Panc1 (cell line): ENCODE results near the gene OAT. TPM values are rescaled to one million over a fixed set of nuclear protein-coding genes. Genes with fewer than 3 reads are reported as not detected.
A peak's percentile ranks its signal among the peaks of the same experiment; 100 is the strongest.

Source experiments
- ATAC-seq: fragments of 200-7000 bp; cut with Tn5 transposase; 2 replicates; pipeline ENCODE4 v1.9.1; 2020; ENCODE audit warnings: mild to moderate bottlenecking, moderate library complexity
- BruUV-seq: library from RNA; stranded (reverse); fragments of 400-500 nt; replicated peaks from 2 replicates; lab custom pipeline; 2021; lab: Mats Ljungman, UMichigan
- CTCF ChIA-PET: fragments of 300-600 bp; sonication (Branson Sonifier 250); formaldehyde crosslinking; loops from one replicate; lab custom pipeline; 2022; ENCODE audit warnings: antibody characterized with exemption; lab: Charles Lee
- POLR2A ChIA-PET: fragments of 300-600 bp; sonication (Branson Sonifier 250); formaldehyde crosslinking; loops from one replicate; lab custom pipeline; 2022; ENCODE audit warnings: antibody characterized with exemption; lab: Charles Lee
- DNase-seq: peaks from one replicate; pipeline ENCODE4 v3.0.0-alpha.2; 2010; ENCODE audit warnings: low read depth, low spot score
- H3K27ac ChIP-seq: 2 replicates; pipeline ENCODE4 v1.5.1; 2011; ENCODE audit warnings: mild to moderate bottlenecking, low read length, inconsistent platforms
- H3K27me3 ChIP-seq: fragments of 200-500 bp; sonication (Bioruptor generic); 2 replicates; pipeline ENCODE4 v1.6.0; 2014; ENCODE audit warnings: low read length, inconsistent platforms; ENCODE audit not compliant: control insufficient read depth, insufficient read depth
- H3K36me3 ChIP-seq: fragments of 200-500 bp; sonication (Bioruptor generic); 2 replicates; pipeline ENCODE4 v1.5.1; 2014; ENCODE audit warnings: inconsistent platforms, mild to moderate bottlenecking, low read length, moderate library complexity; ENCODE audit not compliant: control insufficient read depth, insufficient read depth
- H3K4me1 ChIP-seq: 2 replicates; pipeline ENCODE4 v1.5.1; 2011; ENCODE audit warnings: inconsistent platforms, mild to moderate bottlenecking, low read length, moderate library complexity; ENCODE audit not compliant: control insufficient read depth, insufficient read depth
- H3K4me3 ChIP-seq, 2 experiments: 2 replicates each; pipeline ENCODE4 v1.5.1; 2011 to 2012; ENCODE audit warnings: low read depth in 2 of 2, low read length in 2 of 2, mild to moderate bottlenecking in 2 of 2, inconsistent platforms in 1 of 2, moderate library complexity in 1 of 2
- H3K9me3 ChIP-seq: fragments of 200-500 bp; sonication (Bioruptor generic); 2 replicates; pipeline ENCODE4 v1.5.1; 2014; ENCODE audit warnings: low read depth, mild to moderate bottlenecking, inconsistent platforms, low read length, moderate library complexity; ENCODE audit not compliant: control insufficient read depth, insufficient read depth
- POLR2AphosphoS5 ChIP-seq: IDR thresholded peaks from 2 replicates; pipeline ENCODE4 v1.6.1; 2012; ENCODE audit warnings: mild to moderate bottlenecking, low read depth, low read length, moderate library complexity
- SIN3A ChIP-seq: IDR thresholded peaks from 2 replicates; pipeline ENCODE4 v1.6.1; 2012; ENCODE audit warnings: low read depth, mild to moderate bottlenecking, low read length, moderate library complexity, borderline replicate concordance; ENCODE audit not compliant: insufficient read depth
- TCF7L2 ChIP-seq: IDR thresholded peaks from 2 replicates; pipeline ENCODE4 v1.6.1; 2011; ENCODE audit warnings: mild to moderate bottlenecking, low read depth, low read length, inconsistent platforms
- in situ Hi-C: cut with HindIII; loops from 2 replicates; pipeline ENCODE4 v1.10.0; 2016; ENCODE audit warnings: low sequenced_read_pairs, low pct_unique_long_range_greater_than_20kb
- intact Hi-C: fragments of 100-400 bp; cut with micrococcal nuclease; formaldehyde crosslinking; loops from one replicate; pipeline ENCODE4 v1.10.0; 2022; ENCODE audit not compliant: unreplicated experiment
- total RNA-seq: library from RNA; stranded (reverse); gene quantifications from one replicate; pipeline ENCODE4 v1.2.1, GENCODE V29; 2021; ENCODE audit not compliant: unreplicated experiment
- TF ChIP-seq, protein P1 (sequence below), 2 experiments: IDR thresholded peaks; 2 replicates each; pipeline ENCODE4 v1.6.1; 2011 to 2012; ENCODE audit warnings: low read depth in 2 of 2, control low read depth in 1 of 2, low read length in 1 of 2, mild to moderate bottlenecking in 1 of 2, moderate library complexity in 1 of 2; ENCODE audit not compliant: insufficient read depth in 1 of 2
- TF ChIP-seq, protein P2 (sequence below): fragments of 450-650 bp; IDR thresholded peaks from 2 replicates; pipeline ENCODE4 v1.5.1; 2017; ENCODE audit warnings: mild to moderate bottlenecking

The OAT gene
- total RNA-seq, 1 experiment from 2014 or later = 166 TPM

DNA sequence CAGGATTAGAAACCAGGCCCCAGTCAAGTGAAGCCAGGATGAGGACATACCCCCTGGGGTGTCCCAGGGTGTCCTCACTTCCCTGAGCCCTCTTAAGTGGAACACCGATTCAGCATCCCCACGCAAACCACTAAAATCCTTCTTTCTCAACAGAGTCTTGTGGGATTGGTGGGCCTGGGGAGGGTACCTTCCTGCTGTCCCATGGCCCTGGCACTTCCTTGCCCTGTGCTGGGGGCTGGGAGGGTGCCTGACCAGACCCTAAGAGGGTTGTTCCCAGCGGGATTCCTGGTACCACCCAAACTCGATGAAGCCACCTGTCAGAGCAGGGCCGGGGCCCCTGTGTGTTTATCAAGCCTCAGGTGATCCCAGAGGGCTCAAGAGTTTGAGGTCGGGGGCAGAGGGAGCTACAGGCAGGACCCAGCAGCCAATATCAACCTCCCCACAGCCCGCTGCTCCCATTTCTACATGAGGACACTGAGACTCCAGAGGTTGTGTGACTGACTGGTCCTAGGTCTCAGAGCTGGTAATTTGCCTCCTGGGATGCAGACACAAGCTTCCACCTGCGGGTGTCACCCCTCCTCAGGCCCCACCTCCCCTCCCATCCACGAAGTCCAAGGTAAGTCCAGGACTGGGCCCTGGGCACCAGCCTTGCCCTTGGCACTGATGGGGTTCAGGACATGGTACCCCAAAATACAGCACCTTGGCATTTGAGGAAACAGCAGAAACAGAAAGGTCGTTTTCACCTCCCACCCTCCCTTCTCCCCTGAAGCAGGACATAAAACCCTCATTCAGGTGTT, 31.4 kb downstream of the OAT start:
- Histone ChIP-seq H3K4me3 (no peak overlapping the region), H3K9me3 (no peaks in the 10 kb centered on the region), H3K27ac (no peak overlapping the region), H3K4me1 (peaks cover 8% of the 10 kb centered on the region), H3K36me3 (no peaks in the 10 kb centered on the region), H3K27me3 (no peaks in the 10 kb centered on the region)
- no TSS peak for BruUV-seq
- in situ Hi-C loops = no loop called here
- 0 out of 2 replicates have a peak, but pooled peaks have one; percentile 25 for ATAC-seq
- ChIA-PET CTCF (interaction anchor here (0.6 to 0.7 kb wide), 2 partner anchors 108 to 669 kb away, joined by 3 to 4 read pairs; no protein-coding TSS in a partner anchor), POLR2A (no interaction called here)
- intact Hi-C loops = loop anchor here (5.0 kb wide), 1 partner anchor 295 kb away; the partner anchor contains the start of gene CHST15
- no peak for TF ChIP-seq POLR2AphosphoS5
- TF ChIP-seq TCF7L2 = no peak
- no peak for DNase-seq

DNA sequence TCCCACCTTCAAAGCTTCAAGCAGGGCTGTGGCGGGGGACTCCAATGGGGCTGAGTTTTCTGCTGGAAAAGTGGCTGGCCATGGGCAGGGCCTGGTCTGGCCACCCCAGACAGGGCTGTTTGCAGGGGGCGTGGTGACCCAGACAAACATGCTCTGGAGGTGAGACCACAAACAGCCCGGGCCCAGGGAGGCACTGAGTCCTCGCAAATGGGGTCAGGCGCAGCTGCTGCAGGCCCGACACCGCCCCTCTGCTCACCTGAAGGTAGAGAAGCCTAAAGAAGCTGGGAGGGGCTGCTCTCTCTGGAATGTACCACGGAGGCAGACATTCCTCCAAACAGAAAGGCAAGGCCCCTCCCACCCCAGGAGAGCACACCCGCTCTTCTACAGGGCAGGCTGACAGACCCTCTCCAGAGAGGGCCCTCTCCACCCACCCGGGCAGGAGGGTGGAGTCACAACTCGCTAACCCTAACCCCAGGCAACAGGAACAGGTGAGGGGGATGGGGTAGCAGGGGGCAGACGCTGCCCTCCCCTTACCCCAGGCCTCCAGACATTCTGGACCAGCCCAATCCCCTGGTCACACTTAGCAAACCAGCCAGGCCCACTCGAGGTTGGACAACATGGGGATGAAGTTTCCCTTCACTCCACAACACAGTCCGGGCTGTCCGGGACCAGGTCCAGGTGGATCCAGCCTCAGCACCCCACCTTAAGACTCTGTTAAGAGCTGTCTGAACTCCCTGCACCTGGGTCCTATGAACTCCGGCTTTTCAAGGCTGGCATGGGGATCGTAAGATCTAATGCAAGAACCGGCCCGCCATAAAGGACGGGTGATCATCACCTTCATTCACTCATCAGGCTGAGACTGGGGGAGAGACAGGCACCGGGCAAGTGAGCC, 32.3 kb downstream of the OAT start:
- DNase-seq (no peak), ATAC-seq (no peak)
- Histone ChIP-seq H3K9me3 (no peaks in the 10 kb centered on the region), H3K4me1 (peaks cover 9% of the 10 kb centered on the region), H3K27ac (no peak overlapping the region), H3K27me3 (peaks cover 4% of the 10 kb centered on the region; the same call in 1 of the 2 replicates), H3K36me3 (no peaks in the 10 kb centered on the region), H3K4me3 (no peak overlapping the region)
- TF ChIP-seq SIN3A (no peak), TCF7L2 (no peak), POLR2AphosphoS5 (no peak)
- TF ChIP-seq, protein P1, sequence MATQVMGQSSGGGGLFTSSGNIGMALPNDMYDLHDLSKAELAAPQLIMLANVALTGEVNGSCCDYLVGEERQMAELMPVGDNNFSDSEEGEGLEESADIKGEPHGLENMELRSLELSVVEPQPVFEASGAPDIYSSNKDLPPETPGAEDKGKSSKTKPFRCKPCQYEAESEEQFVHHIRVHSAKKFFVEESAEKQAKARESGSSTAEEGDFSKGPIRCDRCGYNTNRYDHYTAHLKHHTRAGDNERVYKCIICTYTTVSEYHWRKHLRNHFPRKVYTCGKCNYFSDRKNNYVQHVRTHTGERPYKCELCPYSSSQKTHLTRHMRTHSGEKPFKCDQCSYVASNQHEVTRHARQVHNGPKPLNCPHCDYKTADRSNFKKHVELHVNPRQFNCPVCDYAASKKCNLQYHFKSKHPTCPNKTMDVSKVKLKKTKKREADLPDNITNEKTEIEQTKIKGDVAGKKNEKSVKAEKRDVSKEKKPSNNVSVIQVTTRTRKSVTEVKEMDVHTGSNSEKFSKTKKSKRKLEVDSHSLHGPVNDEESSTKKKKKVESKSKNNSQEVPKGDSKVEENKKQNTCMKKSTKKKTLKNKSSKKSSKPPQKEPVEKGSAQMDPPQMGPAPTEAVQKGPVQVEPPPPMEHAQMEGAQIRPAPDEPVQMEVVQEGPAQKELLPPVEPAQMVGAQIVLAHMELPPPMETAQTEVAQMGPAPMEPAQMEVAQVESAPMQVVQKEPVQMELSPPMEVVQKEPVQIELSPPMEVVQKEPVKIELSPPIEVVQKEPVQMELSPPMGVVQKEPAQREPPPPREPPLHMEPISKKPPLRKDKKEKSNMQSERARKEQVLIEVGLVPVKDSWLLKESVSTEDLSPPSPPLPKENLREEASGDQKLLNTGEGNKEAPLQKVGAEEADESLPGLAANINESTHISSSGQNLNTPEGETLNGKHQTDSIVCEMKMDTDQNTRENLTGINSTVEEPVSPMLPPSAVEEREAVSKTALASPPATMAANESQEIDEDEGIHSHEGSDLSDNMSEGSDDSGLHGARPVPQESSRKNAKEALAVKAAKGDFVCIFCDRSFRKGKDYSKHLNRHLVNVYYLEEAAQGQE (IDR thresholded peaks at IDR 0.05; ENCODE audit: insufficient read depth in 1 of 2, low read depth in 2 of 2, low read length in 1 of 2) = no peak
- TF ChIP-seq, protein P2, sequence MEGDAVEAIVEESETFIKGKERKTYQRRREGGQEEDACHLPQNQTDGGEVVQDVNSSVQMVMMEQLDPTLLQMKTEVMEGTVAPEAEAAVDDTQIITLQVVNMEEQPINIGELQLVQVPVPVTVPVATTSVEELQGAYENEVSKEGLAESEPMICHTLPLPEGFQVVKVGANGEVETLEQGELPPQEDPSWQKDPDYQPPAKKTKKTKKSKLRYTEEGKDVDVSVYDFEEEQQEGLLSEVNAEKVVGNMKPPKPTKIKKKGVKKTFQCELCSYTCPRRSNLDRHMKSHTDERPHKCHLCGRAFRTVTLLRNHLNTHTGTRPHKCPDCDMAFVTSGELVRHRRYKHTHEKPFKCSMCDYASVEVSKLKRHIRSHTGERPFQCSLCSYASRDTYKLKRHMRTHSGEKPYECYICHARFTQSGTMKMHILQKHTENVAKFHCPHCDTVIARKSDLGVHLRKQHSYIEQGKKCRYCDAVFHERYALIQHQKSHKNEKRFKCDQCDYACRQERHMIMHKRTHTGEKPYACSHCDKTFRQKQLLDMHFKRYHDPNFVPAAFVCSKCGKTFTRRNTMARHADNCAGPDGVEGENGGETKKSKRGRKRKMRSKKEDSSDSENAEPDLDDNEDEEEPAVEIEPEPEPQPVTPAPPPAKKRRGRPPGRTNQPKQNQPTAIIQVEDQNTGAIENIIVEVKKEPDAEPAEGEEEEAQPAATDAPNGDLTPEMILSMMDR = no peak
- no TSS peak for BruUV-seq
- ChIA-PET POLR2A (no interaction called here), CTCF (no interaction called here)
- intact Hi-C loops (loop anchor here (5.0 kb wide), 1 partner anchor 294 kb away; the partner anchor contains the start of gene CHST15), in situ Hi-C loops (no loop called here)
